ENCODE results near the gene RPF1.

Gene RPF1

GRCh38 chr1:84524590-84524989, 45.5 kb downstream of the RPF1 start:
- H3K9ac ChIP-seq (ENCODE audit: low read depth, low read length), result no peak overlapping the region

GRCh38 chr1:84525779-84526178, 46.7 kb downstream of the RPF1 start:
- H3K4me1 ChIP-seq (ENCODE audit: insufficient read depth, low read length), result no peaks in the 10 kb centered on the region
- no peak overlapping the region for H3K27ac ChIP-seq (ENCODE audit: low read length)
- ATAC-seq (ENCODE audit: insufficient read depth, low read depth), result no peak
- no peak overlapping the region for H3K9ac ChIP-seq (ENCODE audit: low read depth, low read length)
- TF ChIP-seq CTCF (IDR thresholded peaks at IDR 0.05; ENCODE audit: borderline replicate concordance, extremely low read depth, low read length, poor library complexity, severe bottlenecking), result no peak
- no peak for TF ChIP-seq EZH2 (IDR thresholded peaks at IDR 0.05; ENCODE audit: borderline replicate concordance, low read depth, low read length, severe bottlenecking)
- no peak overlapping the region for H2AFZ ChIP-seq (ENCODE audit: low read depth, low read length)
- no peak overlapping the region for H3K4me2 ChIP-seq (ENCODE audit: insufficient read depth, low read length)
- H3K36me3 ChIP-seq (ENCODE audit: insufficient read depth, low read length), result no peaks in the 10 kb centered on the region
- no peak overlapping the region for H3K4me3 ChIP-seq (ENCODE audit: low read depth in 1 of 2, low read length in 2 of 2)
- no peaks in the 10 kb centered on the region for H3K9me3 ChIP-seq (ENCODE audit: insufficient read depth, low read length, severe bottlenecking)
- no peak for DNase-seq
- no peaks in the 10 kb centered on the region for H3K27me3 ChIP-seq (ENCODE audit: insufficient read depth, low read length, poor library complexity)
- no peaks in the 10 kb centered on the region for H3K79me2 ChIP-seq (ENCODE audit: insufficient read depth, low read length)
- H4K20me1 ChIP-seq (ENCODE audit: insufficient read depth, low read length), result no peaks in the 10 kb centered on the region

More at GRCh38 chr1:84524590-84524989, 45.5 kb downstream of the RPF1 start:
- Histone ChIP-seq H3K9me3 (ENCODE audit: insufficient read depth, low read length, severe bottlenecking) (no peaks in the 10 kb centered on the region), H3K27me3 (ENCODE audit: insufficient read depth, low read length, poor library complexity) (no peaks in the 10 kb centered on the region), H3K36me3 (ENCODE audit: insufficient read depth, low read length) (no peaks in the 10 kb centered on the region), H2AFZ (ENCODE audit: low read depth, low read length) (no peak overlapping the region), H3K27ac (ENCODE audit: low read length) (no peak overlapping the region), H3K4me2 (ENCODE audit: insufficient read depth, low read length) (no peak overlapping the region), H3K4me1 (ENCODE audit: insufficient read depth, low read length) (no peaks in the 10 kb centered on the region), H4K20me1 (ENCODE audit: insufficient read depth, low read length) (no peaks in the 10 kb centered on the region), H3K4me3 (ENCODE audit: low read depth in 1 of 2, low read length in 2 of 2) (no peak overlapping the region), H3K79me2 (ENCODE audit: insufficient read depth, low read length) (no peaks in the 10 kb centered on the region)
- DNase-seq (no peak), ATAC-seq (ENCODE audit: insufficient read depth, low read depth) (no peak)
- TF ChIP-seq CTCF (IDR thresholded peaks at IDR 0.05; ENCODE audit: borderline replicate concordance, extremely low read depth, low read length, poor library complexity, severe bottlenecking), result no peak
- TF ChIP-seq EZH2 (IDR thresholded peaks at IDR 0.05; ENCODE audit: borderline replicate concordance, low read depth, low read length, severe bottlenecking), result no peak

GRCh38 chr1:84538599-84538998, 59.5 kb downstream of the RPF1 start:
- no peak overlapping the region for H3K4me3 ChIP-seq (ENCODE audit: low read depth in 1 of 2, low read length in 2 of 2)
- H4K20me1 ChIP-seq (ENCODE audit: insufficient read depth, low read length), result no peaks in the 10 kb centered on the region
- no peak overlapping the region for H3K9ac ChIP-seq (ENCODE audit: low read depth, low read length)
- H3K27ac ChIP-seq (ENCODE audit: low read length), result no peak overlapping the region
- no peaks in the 10 kb centered on the region for H3K79me2 ChIP-seq (ENCODE audit: insufficient read depth, low read length)
- ATAC-seq (ENCODE audit: insufficient read depth, low read depth) (peak; percentile 71), DNase-seq (no peak)
- TF ChIP-seq EZH2 (IDR thresholded peaks at IDR 0.05; ENCODE audit: borderline replicate concordance, low read depth, low read length, severe bottlenecking) (no peak), CTCF (IDR thresholded peaks at IDR 0.05; ENCODE audit: borderline replicate concordance, extremely low read depth, low read length, poor library complexity, severe bottlenecking) (no peak)
- H3K9me3 ChIP-seq (ENCODE audit: insufficient read depth, low read length, severe bottlenecking), result no peaks in the 10 kb centered on the region
- H3K27me3 ChIP-seq (ENCODE audit: insufficient read depth, low read length, poor library complexity), result no peaks in the 10 kb centered on the region
- no peaks in the 10 kb centered on the region for H3K36me3 ChIP-seq (ENCODE audit: insufficient read depth, low read length)
- H2AFZ ChIP-seq (ENCODE audit: low read depth, low read length), result no peak overlapping the region
- no peak overlapping the region for H3K4me2 ChIP-seq (ENCODE audit: insufficient read depth, low read length)
- no peaks in the 10 kb centered on the region for H3K4me1 ChIP-seq (ENCODE audit: insufficient read depth, low read length)

GRCh38 chr1:84539972-84540371, 60.9 kb downstream of the RPF1 start:
- no peak for DNase-seq
- no peak overlapping the region for H3K4me3 ChIP-seq (ENCODE audit: low read depth in 1 of 2, low read length in 2 of 2)
- H3K4me1 ChIP-seq (ENCODE audit: insufficient read depth, low read length), result no peaks in the 10 kb centered on the region
- no peak overlapping the region for H3K27ac ChIP-seq (ENCODE audit: low read length)
- no peak overlapping the region for H3K9ac ChIP-seq (ENCODE audit: low read depth, low read length)
- H3K9me3 ChIP-seq (ENCODE audit: insufficient read depth, low read length, severe bottlenecking), result no peaks in the 10 kb centered on the region
- no peak overlapping the region for H2AFZ ChIP-seq (ENCODE audit: low read depth, low read length)
- no peak overlapping the region for H3K4me2 ChIP-seq (ENCODE audit: insufficient read depth, low read length)
- ATAC-seq (ENCODE audit: insufficient read depth, low read depth), result no peak
- H3K79me2 ChIP-seq (ENCODE audit: insufficient read depth, low read length), result no peaks in the 10 kb centered on the region
- no peaks in the 10 kb centered on the region for H3K27me3 ChIP-seq (ENCODE audit: insufficient read depth, low read length, poor library complexity)
- no peaks in the 10 kb centered on the region for H4K20me1 ChIP-seq (ENCODE audit: insufficient read depth, low read length)
- TF ChIP-seq CTCF (IDR thresholded peaks at IDR 0.05; ENCODE audit: borderline replicate concordance, extremely low read depth, low read length, poor library complexity, severe bottlenecking) (no peak), EZH2 (IDR thresholded peaks at IDR 0.05; ENCODE audit: borderline replicate concordance, low read depth, low read length, severe bottlenecking) (no peak)
- no peaks in the 10 kb centered on the region for H3K36me3 ChIP-seq (ENCODE audit: insufficient read depth, low read length)

Measured in DND-41 (cell line).